CD4-positive, alpha-beta T cell treated with Interleukin-17A for 4 hours (primary cell): ENCODE data around the gene COL11A1.
"Not testable (repeated sequence)": the region's sequence is repeated elsewhere in the genome, so short reads cannot be mapped to it uniquely, and the experiment has no call there.

Experiments used
- DNase-seq: peaks from one replicate; pipeline ENCODE4 v3.0.0-alpha.2; 2020; ENCODE audit warnings: mixed read lengths

Gene COL11A1

DNA sequence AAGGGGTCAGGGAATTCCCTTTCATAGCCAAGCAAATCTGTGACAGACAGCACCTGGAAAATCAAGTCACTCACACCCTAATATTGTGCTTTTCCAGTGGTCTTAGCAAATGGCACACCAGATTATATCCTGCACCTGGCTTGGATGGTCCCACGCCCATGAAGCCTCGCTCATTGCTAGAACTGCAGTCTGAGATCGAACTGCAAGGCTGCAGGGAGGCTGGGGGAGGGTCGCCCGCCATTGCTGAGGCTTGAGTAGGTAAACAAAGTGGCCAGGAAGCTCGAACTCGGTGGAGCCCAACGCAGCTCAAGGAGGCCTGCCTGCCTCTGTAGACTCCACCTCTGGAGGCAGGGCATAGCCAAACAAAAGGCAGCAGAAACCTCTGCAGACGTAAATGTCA, 281.6 kb downstream of the COL11A1 start:
- DNase-seq, result not testable (repeated sequence)
